H1 (cell line): ENCODE measurements around the gene BTRC. TPM values are rescaled to one million over a fixed set of nuclear protein-coding genes. Genes with fewer than 3 reads are reported as not detected.

Experiments used
- CTCF ChIA-PET: fragments of 300-600 bp; sonication (Branson Sonifier 250); formaldehyde crosslinking; loops from one replicate; lab custom pipeline; 2021; ENCODE audit not compliant: partially characterized antibody; lab: Charles Lee
- POLR2A ChIA-PET: fragments of 300-600 bp; sonication (Branson Sonifier 250); formaldehyde crosslinking; loops from one replicate; lab custom pipeline; 2021; ENCODE audit warnings: inconsistent platforms; ENCODE audit not compliant: partially characterized antibody; lab: Charles Lee
- DNase-seq, 2 experiments: peaks; one replicate each; pipeline versions ENCODE4 v3.0.0 to v3.0.0-alpha.2; 2010 to 2022; ENCODE audit warnings: low spot score in 2 of 2, low read depth in 1 of 2, mixed read lengths in 1 of 2
- FAIRE-seq: peaks from 2 replicates; lab custom pipeline; 2011; peaks lifted over from hg19 to GRCh38; lab: Jason Lieb, UNC
- H2AFZ ChIP-seq: 2 replicates; pipeline ENCODE4 v1.8.1; 2012; ENCODE audit warnings: low read length, inconsistent platforms
- H2AK5ac ChIP-seq: 2 replicates; pipeline ENCODE4 v1.6.1; 2013; ENCODE audit warnings: low read depth, low read length
- H2BK120ac ChIP-seq: replicated peaks from 2 replicates; pipeline ENCODE3; 2013; ENCODE audit warnings: low read depth, low read length, inconsistent platforms
- H2BK12ac ChIP-seq: 2 replicates; pipeline ENCODE4 v1.6.1; 2013; ENCODE audit warnings: low read depth, low read length
- H2BK15ac ChIP-seq: 2 replicates; pipeline ENCODE4 v1.6.1; 2013; ENCODE audit warnings: low read length
- H2BK20ac ChIP-seq: 2 replicates; pipeline ENCODE4 v1.6.1; 2013; ENCODE audit warnings: low read length
- H2BK5ac ChIP-seq: 2 replicates; pipeline ENCODE4 v1.6.1; 2013; ENCODE audit warnings: low read depth, low read length
- H3K14ac ChIP-seq: 2 replicates; pipeline ENCODE4 v1.6.1; 2013; ENCODE audit warnings: inconsistent platforms; ENCODE audit not compliant: insufficient read length
- H3K18ac ChIP-seq: 2 replicates; pipeline ENCODE4 v1.6.1; 2013; ENCODE audit warnings: low read length; ENCODE audit errors: extremely low read depth
- H3K23ac ChIP-seq: 2 replicates; pipeline ENCODE4 v1.6.1; 2013; ENCODE audit warnings: inconsistent platforms; ENCODE audit not compliant: insufficient read length
- H3K23me2 ChIP-seq: 2 replicates; pipeline ENCODE4 v1.6.1; 2013; ENCODE audit warnings: low read depth, low read length
- H3K27ac ChIP-seq: 2 replicates; pipeline ENCODE4 v1.6.1; 2011; ENCODE audit warnings: low read depth, low read length, inconsistent platforms
- H3K27me3 ChIP-seq, 4 experiments: replicated peaks in 1 of 4; 1 replicate in 1 of 4; 2 replicates in 3 of 4; pipeline versions ENCODE4 v1.6.1 to v1.8.1; 2011 to 2013; ENCODE audit warnings: low read length in 3 of 4, mild to moderate bottlenecking in 3 of 4, inconsistent platforms in 2 of 4, mixed read lengths in 2 of 4, moderate library complexity in 1 of 4; ENCODE audit not compliant: control insufficient read depth in 3 of 4, insufficient read depth in 3 of 4; ENCODE audit errors: extremely low read depth in 1 of 4
- H3K36me3 ChIP-seq, 4 experiments: 2 replicates each; pipeline versions ENCODE4 v1.6.1 to v1.8.1; 2011 to 2013; ENCODE audit warnings: mild to moderate bottlenecking in 4 of 4, low read length in 3 of 4, moderate library complexity in 2 of 4, control low read depth in 1 of 4, inconsistent platforms in 1 of 4; ENCODE audit not compliant: insufficient read depth in 4 of 4, control insufficient read depth in 2 of 4
- H3K4ac ChIP-seq: replicated peaks from 2 replicates; pipeline ENCODE3; 2013; ENCODE audit warnings: low read length, low read depth, mixed read lengths, inconsistent platforms; ENCODE audit not compliant: insufficient read length
- H3K4me1 ChIP-seq, 4 experiments: replicated peaks in 1 of 4; 1 replicate in 1 of 4; 2 replicates in 3 of 4; pipeline versions ENCODE4 v1.6.1 to v1.8.1; 2011 to 2013; ENCODE audit warnings: low read length in 3 of 4, inconsistent platforms in 2 of 4, mixed read lengths in 1 of 4; ENCODE audit not compliant: insufficient read depth in 4 of 4, control insufficient read depth in 3 of 4
- H3K4me2 ChIP-seq, 2 experiments: 2 replicates each; pipeline versions ENCODE4 v1.6.1 to v1.8.1; 2011 to 2013; ENCODE audit warnings: low read depth in 2 of 2, low read length in 2 of 2, control low read depth in 1 of 2, inconsistent platforms in 1 of 2, mild to moderate bottlenecking in 1 of 2; ENCODE audit not compliant: insufficient read depth in 1 of 2
- H3K4me3 ChIP-seq, 4 experiments: fragments of 200-600, 300-600 bp in 1 of 4; sonication (generic), shearing (Covaris generic), sonication (Bioruptor Twin) in 1 of 4; 2 replicates each; pipeline versions ENCODE4 v1.5.1 to v1.8.1; 2011 to 2016; ENCODE audit warnings: low read length in 4 of 4, low read depth in 3 of 4, control low read depth in 2 of 4, inconsistent platforms in 2 of 4, mild to moderate bottlenecking in 2 of 4, mixed read lengths in 1 of 4, moderate library complexity in 1 of 4; ENCODE audit not compliant: insufficient read depth in 2 of 4; ENCODE audit errors: extremely low read depth in 1 of 4
- H3K56ac ChIP-seq: replicated peaks from 2 replicates; pipeline ENCODE3; 2013; ENCODE audit warnings: low read depth, mild to moderate bottlenecking, mixed read lengths, low read length, inconsistent platforms; ENCODE audit not compliant: insufficient read length
- H3K79me1 ChIP-seq: 2 replicates; pipeline ENCODE4 v1.6.1; 2013; ENCODE audit warnings: low read depth, low read length, control low read depth
- H3K79me2 ChIP-seq, 2 experiments: 2 replicates each; pipeline versions ENCODE4 v1.6.1 to v1.8.1; 2012 to 2013; ENCODE audit warnings: low read length in 2 of 2, mild to moderate bottlenecking in 2 of 2, inconsistent platforms in 1 of 2; ENCODE audit not compliant: insufficient read depth in 2 of 2, control insufficient read depth in 1 of 2
- H3K9ac ChIP-seq, 4 experiments: replicated peaks in 1 of 4; 1 replicate in 1 of 4; 2 replicates in 3 of 4; pipeline versions ENCODE4 v1.6.1 to v1.8.1; 2011 to 2013; ENCODE audit warnings: low read depth in 3 of 4, low read length in 3 of 4, control low read depth in 2 of 4, mild to moderate bottlenecking in 2 of 4, moderate library complexity in 2 of 4, inconsistent platforms in 1 of 4; ENCODE audit errors: extremely low read depth in 1 of 4
- H3K9me3 ChIP-seq, 2 experiments: 2 replicates each; pipeline versions ENCODE4 v1.6.1 to v1.8.1; 2012 to 2013; ENCODE audit warnings: mild to moderate bottlenecking in 2 of 2, moderate library complexity in 2 of 2, control low read depth in 1 of 2, inconsistent platforms in 1 of 2, low read depth in 1 of 2, low read length in 1 of 2, mixed read lengths in 1 of 2; ENCODE audit not compliant: insufficient read depth in 2 of 2
- H4K20me1 ChIP-seq, 2 experiments: replicated peaks in 1 of 2; 2 replicates each; pipeline versions ENCODE3 to v1.8.1; 2011 to 2013; ENCODE audit warnings: inconsistent platforms in 2 of 2, low read length in 2 of 2, mild to moderate bottlenecking in 1 of 2; ENCODE audit not compliant: insufficient read depth in 2 of 2, control insufficient read depth in 1 of 2
- H4K5ac ChIP-seq: 2 replicates; pipeline ENCODE4 v1.6.1; 2013; ENCODE audit warnings: low read length, low read depth, mixed read lengths, inconsistent platforms; ENCODE audit not compliant: insufficient read length
- H4K8ac ChIP-seq: 2 replicates; pipeline ENCODE4 v1.8.0; 2013; ENCODE audit warnings: mild to moderate bottlenecking, moderate library complexity, low read length, inconsistent platforms; ENCODE audit not compliant: insufficient read depth; ENCODE audit errors: extremely low read depth
- H4K91ac ChIP-seq: replicated peaks from 2 replicates; pipeline ENCODE3; 2013; ENCODE audit warnings: low read length, mixed read lengths, inconsistent platforms; ENCODE audit not compliant: insufficient read length
- CBX5 ChIP-seq: fragments of 300-800, 300-1000 bp; sonication (generic); IDR thresholded peaks from 2 replicates; pipeline ENCODE4 v1.7.1; 2016; ENCODE audit warnings: antibody characterized with exemption, low read length, low read depth
- CBX8 ChIP-seq: fragments of 300-800, 300-1000 bp; sonication (generic); IDR thresholded peaks from 2 replicates; pipeline ENCODE4 v1.7.1; 2016; ENCODE audit warnings: low read depth, low read length, borderline replicate concordance
- HDAC2 ChIP-seq, 2 experiments: fragments of 300-600 bp in 1 of 2; sonication (generic) in 1 of 2; IDR thresholded peaks; 2 replicates each; pipeline ENCODE4 v1.6.1; 2011 to 2012; ENCODE audit warnings: low read depth in 2 of 2, low read length in 2 of 2, mild to moderate bottlenecking in 2 of 2, moderate library complexity in 2 of 2, borderline replicate concordance in 1 of 2, inconsistent platforms in 1 of 2
- HDAC6 ChIP-seq: IDR thresholded peaks from one replicate; pipeline ENCODE4 v1.7.1; 2012; ENCODE audit warnings: low read depth, mild to moderate bottlenecking, inconsistent platforms, low read length, moderate library complexity
- RFX5 ChIP-seq: IDR thresholded peaks from 2 replicates; pipeline ENCODE4 v1.6.1; 2011; ENCODE audit warnings: low read depth, low read length, improper control_type of control experiment, borderline replicate concordance
- RXRA ChIP-seq: IDR thresholded peaks from 2 replicates; pipeline ENCODE4 v1.6.1; 2011; ENCODE audit warnings: low read depth, mild to moderate bottlenecking, low read length, moderate library complexity; ENCODE audit not compliant: insufficient read depth
- TBP ChIP-seq: IDR thresholded peaks from 2 replicates; pipeline ENCODE4 v1.6.1; 2011; ENCODE audit warnings: low read depth, low read length, improper control_type of control experiment
- TCF12 ChIP-seq: IDR thresholded peaks from 2 replicates; pipeline ENCODE4 v1.6.1; 2011; ENCODE audit warnings: low read depth, mild to moderate bottlenecking, low read length
- TEAD4 ChIP-seq: IDR thresholded peaks from 2 replicates; pipeline ENCODE4 v1.6.1; 2012; ENCODE audit warnings: low read depth, low read length, inconsistent platforms, mixed read lengths
- YY1 ChIP-seq: IDR thresholded peaks from 2 replicates; pipeline ENCODE4 v1.6.1; 2011; ENCODE audit warnings: low read depth, mild to moderate bottlenecking, low read length
- WGBS, 2 experiments: shearing (Covaris generic) in 1 of 2; methylation state at CpG; one replicate each; pipeline versions ENCODE4 v1.1.6 to v1.1.7; 2013 to 2015; ENCODE audit warnings: low lambda C conversion rate in 2 of 2, mixed read lengths in 2 of 2, inconsistent platforms in 1 of 2, low coverage in 1 of 2, missing lambda C conversion rate in 1 of 2; ENCODE audit not compliant: insufficient replicate concordance in 2 of 2, insufficient coverage in 1 of 2, insufficient read length in 1 of 2; ENCODE audit errors: extremely low coverage in 1 of 2, missing lambda C conversion rate in 1 of 2; 5-methylcytosine and 5-hydroxymethylcytosine counted together
- polyA plus RNA-seq, 7 experiments: library from polyadenylated mRNA; depleted of rRNA in 3 of 7; stranded (reverse) in 5 of 7; unstranded in 2 of 7; fragments of >200 nt in 5 of 7; fragments of 200-250 nt in 2 of 7; gene quantifications; 1 replicate in 5 of 7; 2 replicates in 1 of 7; 4 replicates in 1 of 7; pipeline versions ENCODE4 v1.2.1 to v1.2.3, GENCODE V29; 2011 to 2013; ENCODE audit warnings: missing spikeins in 2 of 7, mixed read lengths in 2 of 7
- total RNA-seq: library from RNA; stranded (reverse); fragmentation: NEBNext Ultra II Directional; extraction: Animal tissue kit (Norgen Biotek cat#: 25700); gene quantifications from 2 replicates; pipeline ENCODE4 v1.2.1, GENCODE V29; 2021
- TF ChIP-seq, protein P1 (sequence below): IDR thresholded peaks from 2 replicates; pipeline ENCODE4 v1.6.1; 2011; ENCODE audit warnings: low read depth, mild to moderate bottlenecking, low read length; ENCODE audit not compliant: insufficient read depth

The BTRC gene
- total and polyA plus RNA-seq, 2 of the 8 experiments (the other 6 are each of a cell fraction or from before 2014, with no cell fraction given), result 9.9 to 24.7 TPM

DNA sequence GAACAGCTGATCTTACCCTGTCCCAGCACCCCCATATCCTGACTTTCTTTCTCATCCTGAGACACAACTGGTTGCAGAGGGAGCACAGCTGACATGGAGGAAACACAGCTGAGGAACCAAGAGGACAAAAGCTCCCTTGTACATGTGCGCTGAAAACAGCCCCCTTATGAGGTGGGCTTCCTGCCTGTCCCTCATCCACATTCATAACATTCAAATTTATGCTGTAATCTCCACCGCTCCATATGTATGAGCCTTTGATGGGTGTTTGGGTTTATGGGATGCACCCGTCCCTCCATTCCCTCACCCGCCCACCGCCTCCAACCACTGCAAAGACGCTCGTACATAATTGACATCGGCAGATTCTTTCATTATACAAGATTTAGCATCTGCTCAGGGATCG is 49.6 kb upstream of the BTRC start:
- no peak overlapping the region for H2BK12ac ChIP-seq
- no peaks in the 10 kb centered on the region for H4K20me1 ChIP-seq
- H2BK120ac ChIP-seq, result no peak overlapping the region
- POLR2A ChIA-PET, result no interaction called here
- no peaks in the 10 kb centered on the region for H3K79me2 ChIP-seq
- WGBS, 2 experiments, result 94% methylated on average over 9 of the region's 9 CpGs; no CpG with 5 or more reads in 1 of the 2 experiments
- no peaks in the 10 kb centered on the region for H3K79me1 ChIP-seq
- no peak overlapping the region for H3K27ac ChIP-seq
- no peak overlapping the region for H3K18ac ChIP-seq
- DNase-seq, result no peak
- no peaks in the 10 kb centered on the region for H3K9me3 ChIP-seq
- H3K23me2 ChIP-seq, result no peaks in the 10 kb centered on the region
- H3K4me3 ChIP-seq, result no peak overlapping the region
- H4K8ac ChIP-seq, result no peak overlapping the region
- H2AK5ac ChIP-seq, result no peak overlapping the region
- no peaks in the 10 kb centered on the region; a peak in 1 of 7 replicates for H3K4me1 ChIP-seq
- no peak overlapping the region; the same call in 1 of the 2 replicates for H2BK5ac ChIP-seq
- H4K5ac ChIP-seq, result no peak overlapping the region
- no peak overlapping the region for H3K56ac ChIP-seq
- no peaks in the 10 kb centered on the region for H3K36me3 ChIP-seq
- H3K14ac ChIP-seq, result no peak overlapping the region
- no peak overlapping the region for H3K4ac ChIP-seq
- H2BK20ac ChIP-seq, result no peak overlapping the region
- no peak overlapping the region for H4K91ac ChIP-seq
- CTCF ChIA-PET, result interaction anchor here (0.6 to 19.2 kb wide), 14 partner anchors 8 to 294 kb away, joined by 3 to 417 read pairs (median 3); no protein-coding TSS in a partner anchor
- no peak overlapping the region for H2BK15ac ChIP-seq
- no peak for FAIRE-seq
- H3K27me3 ChIP-seq, result peaks cover 0 to 2% (median 0%) of the 10 kb centered on the region in 4 experiments; a peak in 2 of 7 replicates
- H3K4me2 ChIP-seq, result no peak overlapping the region
- H3K23ac ChIP-seq, result no peak overlapping the region
- no peak overlapping the region for H3K9ac ChIP-seq
- no peak overlapping the region for H2AFZ ChIP-seq
- TF ChIP-seq HDAC6, result no peak
- no peak for TF ChIP-seq RXRA
- TF ChIP-seq CBX8, result no peak
- no peak for TF ChIP-seq HDAC2 (IDR thresholded peaks at IDR 0.05; ENCODE audit: borderline replicate concordance in 1 of 2, low read depth in 2 of 2, low read length in 2 of 2)
- no peak for TF ChIP-seq TBP
- TF ChIP-seq, protein P1, sequence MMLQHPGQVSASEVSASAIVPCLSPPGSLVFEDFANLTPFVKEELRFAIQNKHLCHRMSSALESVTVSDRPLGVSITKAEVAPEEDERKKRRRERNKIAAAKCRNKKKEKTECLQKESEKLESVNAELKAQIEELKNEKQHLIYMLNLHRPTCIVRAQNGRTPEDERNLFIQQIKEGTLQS, result no peak
- no peak for TF ChIP-seq TCF12
- no peak for TF ChIP-seq CBX5
- no peak for TF ChIP-seq RFX5
- no peak for TF ChIP-seq TEAD4
- TF ChIP-seq YY1, result no peak
